Measurements from ENCODE around the gene YKT6.
A peak's percentile ranks its signal among the peaks of the same experiment; 100 is the strongest.
"Not testable (repeated sequence)": the region's sequence is repeated elsewhere in the genome, so short reads cannot be mapped to it uniquely, and the experiment has no call there.

Gene YKT6

GRCh38 chr7:44195889-44196288 is 4.9 kb upstream of the YKT6 start:
- Histone ChIP-seq H3K9ac (no peak overlapping the region), H3K36me3 (ENCODE audit: control insufficient read depth, insufficient read depth, low read length) (no peaks in the 10 kb centered on the region), H3K4me1 (no peaks in the 10 kb centered on the region), H3K27ac (no peak overlapping the region), H2AFZ (no peak overlapping the region), H3K4me3 (ENCODE audit: low read depth, low read length) (no peak overlapping the region), H3K9me3 (ENCODE audit: control insufficient read depth, low read length) (no peaks in the 10 kb centered on the region), H3K4me2 (ENCODE audit: low read length) (no peak overlapping the region), H3K79me2 (no peaks in the 10 kb centered on the region), H3K27me3 (ENCODE audit: control insufficient read depth, insufficient read depth, low read length) (no peaks in the 10 kb centered on the region)
- no peak for TF ChIP-seq CTCF (IDR thresholded peaks at IDR 0.05)

DNA sequence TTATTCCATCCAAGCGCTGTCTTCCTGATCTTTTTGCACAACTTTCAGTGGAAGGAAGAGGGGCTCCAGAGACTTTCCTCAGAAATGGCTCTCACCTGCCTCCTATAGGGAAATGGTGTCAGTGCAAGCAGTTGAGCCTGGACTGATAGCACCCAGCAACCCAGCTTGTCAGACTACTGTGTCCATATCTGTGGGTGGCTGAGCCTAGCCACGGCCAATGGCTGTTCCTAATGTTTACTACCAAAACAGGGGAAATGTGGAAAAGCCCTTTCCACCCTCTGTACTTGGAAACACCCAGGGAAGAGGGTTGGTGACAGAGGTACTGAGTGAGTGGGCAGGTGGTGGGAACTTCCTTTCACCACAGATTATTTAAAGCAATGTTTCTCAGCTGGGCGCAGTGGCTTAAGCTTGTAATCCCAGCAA is 4.3 kb upstream of the YKT6 start:
- Histone ChIP-seq H3K9ac (no peak overlapping the region), H2AFZ (no peak overlapping the region), H3K27ac (no peak overlapping the region), H3K79me2 (peaks cover 1% of the 10 kb centered on the region), H3K27me3 (ENCODE audit: control insufficient read depth, insufficient read depth, low read length) (no peaks in the 10 kb centered on the region), H3K4me3 (ENCODE audit: low read depth, low read length) (no peak overlapping the region), H3K9me3 (ENCODE audit: control insufficient read depth, low read length) (no peaks in the 10 kb centered on the region), H3K36me3 (ENCODE audit: control insufficient read depth, insufficient read depth, low read length) (no peaks in the 10 kb centered on the region), H3K4me2 (ENCODE audit: low read length) (no peak overlapping the region), H3K4me1 (no peaks in the 10 kb centered on the region)
- TF ChIP-seq CTCF (IDR thresholded peaks at IDR 0.05), result peak; percentile 57

DNA sequence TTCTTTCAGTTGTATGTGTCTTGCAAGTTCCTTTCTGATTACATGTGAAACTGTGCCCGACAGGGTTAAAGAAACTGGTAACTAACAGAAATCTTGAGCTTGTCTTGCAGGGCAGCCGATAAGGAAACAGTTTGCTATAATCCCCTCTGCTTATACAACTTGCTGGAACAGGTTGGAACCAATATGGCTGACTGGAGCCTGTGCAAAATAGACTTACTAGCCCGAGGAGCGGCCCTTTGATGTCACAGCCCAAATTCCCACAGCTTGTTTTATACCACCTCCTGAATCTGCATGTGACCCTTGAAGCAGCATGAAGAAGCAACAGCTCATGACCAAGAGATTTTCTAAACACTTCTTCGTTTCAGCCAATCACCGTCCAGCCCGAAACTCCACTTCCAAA is 3.3 kb upstream of the YKT6 start:
- Histone ChIP-seq H2AFZ (no peak overlapping the region), H3K4me1 (no peaks in the 10 kb centered on the region), H3K4me3 (ENCODE audit: low read depth, low read length) (no peak overlapping the region), H3K27me3 (ENCODE audit: control insufficient read depth, insufficient read depth, low read length) (no peaks in the 10 kb centered on the region), H3K36me3 (ENCODE audit: control insufficient read depth, insufficient read depth, low read length) (no peaks in the 10 kb centered on the region), H3K4me2 (ENCODE audit: low read length) (no peak overlapping the region), H3K27ac (no peak overlapping the region), H3K9me3 (ENCODE audit: control insufficient read depth, low read length) (no peaks in the 10 kb centered on the region), H3K9ac (no peak overlapping the region), H3K79me2 (peaks cover 8% of the 10 kb centered on the region)
- TF ChIP-seq CTCF (IDR thresholded peaks at IDR 0.05), result no peak

DNA sequence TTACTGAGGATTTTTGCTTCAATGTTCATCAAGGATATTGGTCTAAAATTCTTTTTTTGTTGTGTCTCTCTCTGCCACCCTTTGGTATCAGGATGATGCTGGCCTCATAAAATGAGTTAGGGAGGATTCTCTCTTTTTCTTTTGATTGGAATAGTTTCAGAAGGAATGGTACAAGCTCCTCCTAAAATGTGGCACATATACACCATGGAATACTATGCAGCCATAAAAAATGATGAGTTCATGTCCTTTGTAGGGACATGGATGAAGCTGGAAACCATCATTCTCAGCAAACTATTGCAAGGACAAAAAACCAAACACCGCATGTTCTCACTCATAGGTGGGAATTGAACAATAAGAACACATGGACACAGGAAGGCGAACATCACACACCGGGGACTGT is 615 bp upstream of the YKT6 start:
- not testable (repeated sequence) for H2AFZ ChIP-seq; H3K9ac ChIP-seq; H3K27ac ChIP-seq; H3K4me3 ChIP-seq (ENCODE audit: low read depth, low read length); H3K9me3 ChIP-seq (ENCODE audit: control insufficient read depth, low read length); H3K27me3 ChIP-seq (ENCODE audit: control insufficient read depth, insufficient read depth, low read length); H3K36me3 ChIP-seq (ENCODE audit: control insufficient read depth, insufficient read depth, low read length); H3K4me2 ChIP-seq (ENCODE audit: low read length); H3K4me1 ChIP-seq
- H3K79me2 ChIP-seq, result peaks cover 14% of the 10 kb centered on the region

- H3K4me1 ChIP-seq, result no peaks in the 10 kb centered on the region
- H3K9ac ChIP-seq, result no peak overlapping the region
- no peaks in the 10 kb centered on the region for H3K36me3 ChIP-seq (ENCODE audit: control insufficient read depth, insufficient read depth, low read length)
- no peak for TF ChIP-seq CTCF (IDR thresholded peaks at IDR 0.05)
- no peaks in the 10 kb centered on the region for H3K9me3 ChIP-seq (ENCODE audit: control insufficient read depth, low read length)
- peak overlapping the region; percentile 76 for H3K4me2 ChIP-seq (ENCODE audit: low read length)
- peaks cover 14% of the 10 kb centered on the region for H3K79me2 ChIP-seq
- H2AFZ ChIP-seq, result no peak overlapping the region
- peak overlapping the region; percentile 92 for H3K4me3 ChIP-seq (ENCODE audit: low read depth, low read length)
- no peak overlapping the region for H3K27ac ChIP-seq
- H3K27me3 ChIP-seq (ENCODE audit: control insufficient read depth, insufficient read depth, low read length), result no peaks in the 10 kb centered on the region
Observed at GRCh38 chr7:44201813-44202212, 1.0 kb downstream of the YKT6 start.
